Measurements from ENCODE around the gene TRAPPC4.

DNA sequence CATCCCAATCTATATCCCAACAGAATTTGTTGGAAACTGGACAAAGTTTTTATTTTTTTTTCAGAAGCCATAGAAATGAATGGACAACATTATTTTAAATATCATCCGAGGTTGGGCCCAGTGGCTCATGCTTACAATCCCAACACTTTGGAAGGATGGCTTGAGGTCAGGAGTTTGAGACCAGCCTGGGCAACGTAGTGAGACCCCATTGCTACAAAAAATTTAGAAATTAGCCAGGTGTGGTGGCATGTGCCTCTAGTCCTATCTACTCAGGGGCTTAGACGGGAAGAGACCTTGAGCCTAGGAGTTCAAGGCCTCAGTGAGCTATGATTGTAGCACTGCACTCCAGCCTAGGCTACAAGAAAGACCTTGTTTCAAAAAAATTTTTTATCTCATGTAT lies 16.2 kb downstream of the TRAPPC4 start:
- TF ChIP-seq, protein P1, sequence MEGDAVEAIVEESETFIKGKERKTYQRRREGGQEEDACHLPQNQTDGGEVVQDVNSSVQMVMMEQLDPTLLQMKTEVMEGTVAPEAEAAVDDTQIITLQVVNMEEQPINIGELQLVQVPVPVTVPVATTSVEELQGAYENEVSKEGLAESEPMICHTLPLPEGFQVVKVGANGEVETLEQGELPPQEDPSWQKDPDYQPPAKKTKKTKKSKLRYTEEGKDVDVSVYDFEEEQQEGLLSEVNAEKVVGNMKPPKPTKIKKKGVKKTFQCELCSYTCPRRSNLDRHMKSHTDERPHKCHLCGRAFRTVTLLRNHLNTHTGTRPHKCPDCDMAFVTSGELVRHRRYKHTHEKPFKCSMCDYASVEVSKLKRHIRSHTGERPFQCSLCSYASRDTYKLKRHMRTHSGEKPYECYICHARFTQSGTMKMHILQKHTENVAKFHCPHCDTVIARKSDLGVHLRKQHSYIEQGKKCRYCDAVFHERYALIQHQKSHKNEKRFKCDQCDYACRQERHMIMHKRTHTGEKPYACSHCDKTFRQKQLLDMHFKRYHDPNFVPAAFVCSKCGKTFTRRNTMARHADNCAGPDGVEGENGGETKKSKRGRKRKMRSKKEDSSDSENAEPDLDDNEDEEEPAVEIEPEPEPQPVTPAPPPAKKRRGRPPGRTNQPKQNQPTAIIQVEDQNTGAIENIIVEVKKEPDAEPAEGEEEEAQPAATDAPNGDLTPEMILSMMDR (IDR thresholded peaks at IDR 0.05; ENCODE audit: control extremely low read depth in 1 of 3, insufficient read depth in 1 of 3, low read depth in 1 of 3, low read length in 3 of 3) = no peak
- TF ChIP-seq NRF1 (IDR thresholded peaks at IDR 0.05; ENCODE audit: low read depth, low read length) (no peak), POLR2A (IDR thresholded peaks at IDR 0.05; ENCODE audit: control extremely low read depth in 1 of 2, low read depth in 2 of 2, low read length in 2 of 2) (no peak), TAF1 (IDR thresholded peaks at IDR 0.05; ENCODE audit: low read depth, low read length) (no peak)
